ENCODE data around the gene STXBP6. TPM values are rescaled to one million over a fixed set of nuclear protein-coding genes. Genes with fewer than 3 reads are reported as not detected.

STXBP6 gene
- total and polyA plus RNA-seq, 7 donors = 7.1 to 32.8 (median 14.3) TPM

- TF ChIP-seq CTCF (IDR thresholded peaks at IDR 0.05) (no peak), EP300 (IDR thresholded peaks at IDR 0.05) (no peak), POLR2AphosphoS5 (IDR thresholded peaks at IDR 0.05) (no peak), POLR2A (IDR thresholded peaks at IDR 0.05) (no peak)
- Histone ChIP-seq H3K27me3 (no peaks in the 10 kb centered on the region), H3K27ac (no peak overlapping the region), H3K9me3 (peaks cover 0 to 5% (median 1%) of the 10 kb centered on the region in 4 donors), H3K36me3 (no peaks in the 10 kb centered on the region), H3K4me3 (no peak overlapping the region), H3K4me1 (peaks cover 0 to 7% (median 0%) of the 10 kb centered on the region in 4 donors)
- no peak for DNase-seq
- intact Hi-C loops (cut with DNase I) = no loop called here
Measured at GRCh38 chr14:24890716-24891115, 159.2 kb downstream of the STXBP6 start.

GRCh38 chr14:24889843-24890242 lies 160.1 kb downstream of the STXBP6 start:
- DNase-seq = no peak
- TF ChIP-seq POLR2A (IDR thresholded peaks at IDR 0.05) = no peak
- no peak for TF ChIP-seq EP300 (IDR thresholded peaks at IDR 0.05)
- TF ChIP-seq POLR2AphosphoS5 (IDR thresholded peaks at IDR 0.05) = no peak
- no peak for TF ChIP-seq CTCF (IDR thresholded peaks at IDR 0.05)
- Histone ChIP-seq H3K4me3 (no peak overlapping the region), H3K9me3 (peaks cover 0 to 5% (median 1%) of the 10 kb centered on the region in 4 donors), H3K27me3 (no peaks in the 10 kb centered on the region), H3K27ac (no peak overlapping the region), H3K4me1 (peaks cover 0 to 7% (median 0%) of the 10 kb centered on the region in 4 donors), H3K36me3 (no peaks in the 10 kb centered on the region)
- intact Hi-C loops (cut with DNase I) = no loop called here

GRCh38 chr14:24888532-24888931 lies 161.4 kb downstream of the STXBP6 start:
- intact Hi-C loops (cut with DNase I) = no loop called here
- H3K9me3 ChIP-seq = peaks cover 0 to 5% (median 1%) of the 10 kb centered on the region in 4 donors
- DNase-seq = no peak
- TF ChIP-seq CTCF (IDR thresholded peaks at IDR 0.05) (no peak), EP300 (IDR thresholded peaks at IDR 0.05) (no peak), POLR2AphosphoS5 (IDR thresholded peaks at IDR 0.05) (no peak), POLR2A (IDR thresholded peaks at IDR 0.05) (no peak)
- H3K27ac ChIP-seq = no peak overlapping the region
- peaks cover 0 to 7% (median 0%) of the 10 kb centered on the region in 4 donors for H3K4me1 ChIP-seq
- no peaks in the 10 kb centered on the region for H3K27me3 ChIP-seq
- H3K4me3 ChIP-seq = no peak overlapping the region
- 63 to 86% methylated on average over 6 of the region's 6 CpGs for WGBS, 2 donors
- H3K36me3 ChIP-seq = no peaks in the 10 kb centered on the region

GRCh38 chr14:24887623-24888304 lies 162.2 kb downstream of the STXBP6 start:
- Histone ChIP-seq H3K36me3 (no peaks in the 10 kb centered on the region), H3K9me3 (peaks cover 0 to 5% (median 1%) of the 10 kb centered on the region in 4 donors), H3K27ac (no peak overlapping the region), H3K4me3 (no peak overlapping the region), H3K27me3 (no peaks in the 10 kb centered on the region), H3K4me1 (peaks cover 0 to 7% (median 0%) of the 10 kb centered on the region in 4 donors)
- TF ChIP-seq CTCF (IDR thresholded peaks at IDR 0.05) (no peak), POLR2A (IDR thresholded peaks at IDR 0.05) (no peak), POLR2AphosphoS5 (IDR thresholded peaks at IDR 0.05) (no peak), EP300 (IDR thresholded peaks at IDR 0.05) (no peak)
- DNase-seq = no peak
- intact Hi-C loops (cut with DNase I) = no loop called here
- 91 to 96% methylated on average over 3 of the region's 3 CpGs for WGBS, 2 donors
